Measurements from ENCODE around the gene RASEF.

RASEF gene

GRCh38 chr9:83068414-83068813 lies 5.5 kb upstream of the RASEF start:
- H3K4me2 ChIP-seq (ENCODE audit: low read depth, low read length): no peak overlapping the region
- H3F3A ChIP-seq (ENCODE audit: insufficient read depth, low read length): no peaks in the 10 kb centered on the region
- no peak for DNase-seq
- H4K20me1 ChIP-seq (ENCODE audit: insufficient read depth, low read length): no peaks in the 10 kb centered on the region
- H3K4me3 ChIP-seq (ENCODE audit: low read length): no peak overlapping the region
- TF ChIP-seq EZH2phosphoT487 (IDR thresholded peaks at IDR 0.05; ENCODE audit: low read length) (no peak), CTCF (IDR thresholded peaks at IDR 0.05; ENCODE audit: low read length) (no peak)
- H3K27me3 ChIP-seq (replicated peaks; ENCODE audit: insufficient read depth, low read length): no peaks in the 10 kb centered on the region
- H3K79me2 ChIP-seq (ENCODE audit: low read length): no peaks in the 10 kb centered on the region
- no peaks in the 10 kb centered on the region for H3K36me3 ChIP-seq (replicated peaks; ENCODE audit: insufficient read depth, low read length)
- no peaks in the 10 kb centered on the region for H3K9me3 ChIP-seq (replicated peaks; ENCODE audit: insufficient read depth, low read length)
- no peaks in the 10 kb centered on the region for H3K4me1 ChIP-seq (ENCODE audit: low read length)
- no peak overlapping the region for H3K27ac ChIP-seq (ENCODE audit: low read length)
- H3K9me2 ChIP-seq (replicated peaks; ENCODE audit: insufficient read depth, low read length): no peaks in the 10 kb centered on the region
- H3K9ac ChIP-seq (ENCODE audit: low read length): no peak overlapping the region
- H2AFZ ChIP-seq (ENCODE audit: low read length): no peak overlapping the region

GRCh38 chr9:83067579-83067978 lies 4.6 kb upstream of the RASEF start:
- Histone ChIP-seq H3K4me1 (ENCODE audit: low read length) (no peaks in the 10 kb centered on the region), H4K20me1 (ENCODE audit: insufficient read depth, low read length) (no peaks in the 10 kb centered on the region), H3K27me3 (replicated peaks; ENCODE audit: insufficient read depth, low read length) (no peaks in the 10 kb centered on the region), H3F3A (ENCODE audit: insufficient read depth, low read length) (no peaks in the 10 kb centered on the region), H2AFZ (ENCODE audit: low read length) (no peak overlapping the region), H3K9me2 (replicated peaks; ENCODE audit: insufficient read depth, low read length) (no peaks in the 10 kb centered on the region), H3K9ac (ENCODE audit: low read length) (no peak overlapping the region), H3K36me3 (replicated peaks; ENCODE audit: insufficient read depth, low read length) (no peaks in the 10 kb centered on the region), H3K27ac (ENCODE audit: low read length) (no peak overlapping the region), H3K9me3 (replicated peaks; ENCODE audit: insufficient read depth, low read length) (no peaks in the 10 kb centered on the region), H3K79me2 (ENCODE audit: low read length) (no peaks in the 10 kb centered on the region), H3K4me3 (ENCODE audit: low read length) (no peak overlapping the region), H3K4me2 (ENCODE audit: low read depth, low read length) (no peak overlapping the region)
- TF ChIP-seq EZH2phosphoT487 (IDR thresholded peaks at IDR 0.05; ENCODE audit: low read length): no peak
- no peak for TF ChIP-seq EZH2 (optimal IDR thresholded peaks at IDR 0.05; ENCODE audit: low read depth, low read length)
- no peak for TF ChIP-seq CTCF (IDR thresholded peaks at IDR 0.05; ENCODE audit: low read length)
- no peak for DNase-seq

- TF ChIP-seq EZH2phosphoT487 (IDR thresholded peaks at IDR 0.05; ENCODE audit: low read length) (no peak), CTCF (IDR thresholded peaks at IDR 0.05; ENCODE audit: low read length) (no peak), EZH2 (optimal IDR thresholded peaks at IDR 0.05; ENCODE audit: low read depth, low read length) (no peak)
- Histone ChIP-seq H3K36me3 (replicated peaks; ENCODE audit: insufficient read depth, low read length) (no peaks in the 10 kb centered on the region), H3K9me3 (replicated peaks; ENCODE audit: insufficient read depth, low read length) (no peaks in the 10 kb centered on the region), H3K79me2 (ENCODE audit: low read length) (no peaks in the 10 kb centered on the region), H3K9ac (ENCODE audit: low read length) (no peak overlapping the region), H3K9me2 (replicated peaks; ENCODE audit: insufficient read depth, low read length) (no peaks in the 10 kb centered on the region), H3K4me2 (ENCODE audit: low read depth, low read length) (no peak overlapping the region), H4K20me1 (ENCODE audit: insufficient read depth, low read length) (no peaks in the 10 kb centered on the region), H2AFZ (ENCODE audit: low read length) (no peak overlapping the region), H3K27me3 (replicated peaks; ENCODE audit: insufficient read depth, low read length) (no peaks in the 10 kb centered on the region), H3K4me3 (ENCODE audit: low read length) (no peak overlapping the region), H3F3A (ENCODE audit: insufficient read depth, low read length) (no peaks in the 10 kb centered on the region), H3K4me1 (ENCODE audit: low read length) (no peaks in the 10 kb centered on the region), H3K27ac (ENCODE audit: low read length) (no peak overlapping the region)
- DNase-seq: no peak
Measured at GRCh38 chr9:83066771-83067170, 3.8 kb upstream of the RASEF start.
